ENCODE data around the gene DRAP1.
"Not testable (repeated sequence)": the region's sequence is repeated elsewhere in the genome, so short reads cannot be mapped to it uniquely, and the experiment has no call there.

DNA sequence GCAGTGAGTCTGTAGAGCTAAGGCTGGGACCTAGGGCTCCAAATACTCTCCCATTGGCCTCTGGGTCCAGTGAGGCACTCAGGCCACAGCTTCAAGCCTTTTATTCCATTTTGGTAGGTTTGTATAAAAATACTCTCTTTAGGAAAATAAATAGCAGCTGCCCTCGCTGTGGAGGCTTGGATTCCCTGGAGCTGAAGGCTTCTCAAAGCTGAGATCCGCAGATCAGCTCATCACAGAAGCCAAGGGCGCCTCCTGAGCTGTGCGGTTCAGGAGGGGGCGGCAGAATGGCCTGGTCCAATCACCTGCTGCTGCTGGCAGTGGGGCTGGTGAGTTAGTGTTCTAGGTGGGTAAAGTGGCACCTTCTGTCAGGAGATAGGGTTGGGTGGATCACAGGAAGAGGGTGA lies 27.1 kb upstream of the DRAP1 start:
- TF ChIP-seq, protein P1, sequence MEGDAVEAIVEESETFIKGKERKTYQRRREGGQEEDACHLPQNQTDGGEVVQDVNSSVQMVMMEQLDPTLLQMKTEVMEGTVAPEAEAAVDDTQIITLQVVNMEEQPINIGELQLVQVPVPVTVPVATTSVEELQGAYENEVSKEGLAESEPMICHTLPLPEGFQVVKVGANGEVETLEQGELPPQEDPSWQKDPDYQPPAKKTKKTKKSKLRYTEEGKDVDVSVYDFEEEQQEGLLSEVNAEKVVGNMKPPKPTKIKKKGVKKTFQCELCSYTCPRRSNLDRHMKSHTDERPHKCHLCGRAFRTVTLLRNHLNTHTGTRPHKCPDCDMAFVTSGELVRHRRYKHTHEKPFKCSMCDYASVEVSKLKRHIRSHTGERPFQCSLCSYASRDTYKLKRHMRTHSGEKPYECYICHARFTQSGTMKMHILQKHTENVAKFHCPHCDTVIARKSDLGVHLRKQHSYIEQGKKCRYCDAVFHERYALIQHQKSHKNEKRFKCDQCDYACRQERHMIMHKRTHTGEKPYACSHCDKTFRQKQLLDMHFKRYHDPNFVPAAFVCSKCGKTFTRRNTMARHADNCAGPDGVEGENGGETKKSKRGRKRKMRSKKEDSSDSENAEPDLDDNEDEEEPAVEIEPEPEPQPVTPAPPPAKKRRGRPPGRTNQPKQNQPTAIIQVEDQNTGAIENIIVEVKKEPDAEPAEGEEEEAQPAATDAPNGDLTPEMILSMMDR (IDR thresholded peaks at IDR 0.05) = not testable (repeated sequence)
- TF ChIP-seq ZFX (IDR thresholded peaks at IDR 0.05; ENCODE audit: borderline replicate concordance) = not testable (repeated sequence)

Measured in 22Rv1 (cell line).